ENCODE data around the gene NUDT11. TPM values are rescaled to one million over a fixed set of nuclear protein-coding genes. Genes with fewer than 3 reads are reported as not detected.

The NUDT11 gene
- polyA plus RNA-seq, 1 of the 3 experiments (the other 2 are of a cell fraction), result 7.6 TPM

DNA sequence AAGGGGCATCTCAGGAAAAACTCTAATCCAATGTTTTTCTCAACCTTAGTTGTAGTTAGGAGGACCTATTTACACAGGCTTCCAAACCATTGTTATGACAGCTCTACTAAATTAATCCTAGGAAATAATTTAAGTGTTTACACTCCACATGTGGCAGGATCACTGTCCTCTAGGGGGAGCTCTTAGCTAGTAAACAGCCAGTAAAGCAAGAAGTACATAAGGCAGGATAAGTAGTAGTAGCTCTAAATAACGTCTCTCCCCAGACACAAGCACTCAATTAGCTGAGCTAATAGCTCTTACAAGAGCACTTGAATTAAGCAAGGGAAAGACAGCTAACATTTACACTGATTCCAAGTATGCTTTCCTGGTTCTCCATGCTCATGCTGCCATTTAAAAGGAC, 37.3 kb downstream of the NUDT11 start (continued):
- TF ChIP-seq FOSL2 (IDR thresholded peaks at IDR 0.05; ENCODE audit: borderline replicate concordance, low read depth), result no peak

GRCh38 chrX:51456814-51457213, 39.6 kb downstream of the NUDT11 start:
- CTCF ChIA-PET, result interaction anchor here (0.5 to 3.2 kb wide), 9 partner anchors 14 to 313 kb away, joined by 3 to 13 read pairs (median 3); no protein-coding TSS in a partner anchor
- H3K4me1 ChIP-seq (ENCODE audit: control insufficient read depth in 1 of 2, insufficient read depth in 2 of 2, low read depth in 1 of 2, low read length in 1 of 2), result no peaks in the 10 kb centered on the region

GRCh38 chrX:51456246-51456645, 40.1 kb downstream of the NUDT11 start:
- Histone ChIP-seq H3K27ac (ENCODE audit: low read depth in 2 of 2, low read length in 1 of 2) (no peak overlapping the region), H3K4me1 (ENCODE audit: control insufficient read depth in 1 of 2, insufficient read depth in 2 of 2, low read depth in 1 of 2, low read length in 1 of 2) (no peaks in the 10 kb centered on the region), H3K9me2 (no peaks in the 10 kb centered on the region), H3K36me3 (replicated peaks in 1 of 2; ENCODE audit: control insufficient read depth in 1 of 2, insufficient read depth in 2 of 2, low read length in 1 of 2) (no peaks in the 10 kb centered on the region), H3K27me3 (ENCODE audit: insufficient read depth) (no peaks in the 10 kb centered on the region), H3K4me2 (no peak overlapping the region), H3F3A (replicated peaks; ENCODE audit: insufficient read depth) (no peaks in the 10 kb centered on the region), H4K20me1 (ENCODE audit: insufficient read depth) (no peaks in the 10 kb centered on the region), H3K9me3 (no peaks in the 10 kb centered on the region), H3K4me3 (ENCODE audit: low read depth in 2 of 2, low read length in 1 of 2) (no peak overlapping the region), H2AFZ (ENCODE audit: low read depth) (no peak overlapping the region), H3K79me2 (ENCODE audit: insufficient read depth) (no peaks in the 10 kb centered on the region), H3K9ac (no peak overlapping the region)
- no peak for DNase-seq
- 24% methylated on average over 7 of the region's 7 CpGs for WGBS (ENCODE audit: low lambda C conversion rate)
- CTCF ChIA-PET, result interaction anchor here (0.5 to 3.2 kb wide), 7 partner anchors 14 to 120 kb away, joined by 3 to 13 read pairs (median 4); no protein-coding TSS in a partner anchor
- no peak for TF ChIP-seq TCF12 (IDR thresholded peaks at IDR 0.05)
- no peak for TF ChIP-seq TEAD4 (IDR thresholded peaks at IDR 0.05; ENCODE audit: borderline replicate concordance, insufficient read depth)
- no peak for TF ChIP-seq RXRA (IDR thresholded peaks at IDR 0.05; ENCODE audit: borderline replicate concordance, low read depth)
- POLR2A ChIA-PET, result no interaction called here

More at GRCh38 chrX:51456814-51457213, 39.6 kb downstream of the NUDT11 start:
- TF ChIP-seq RAD21 (IDR thresholded peaks at IDR 0.05; ENCODE audit: low read length) (peak; percentile 58), EZH2phosphoT487 (IDR thresholded peaks at IDR 0.05; ENCODE audit: borderline replicate concordance, low read depth) (no peak), ELF1 (IDR thresholded peaks at IDR 0.05) (no peak)
- TF ChIP-seq, protein P1, sequence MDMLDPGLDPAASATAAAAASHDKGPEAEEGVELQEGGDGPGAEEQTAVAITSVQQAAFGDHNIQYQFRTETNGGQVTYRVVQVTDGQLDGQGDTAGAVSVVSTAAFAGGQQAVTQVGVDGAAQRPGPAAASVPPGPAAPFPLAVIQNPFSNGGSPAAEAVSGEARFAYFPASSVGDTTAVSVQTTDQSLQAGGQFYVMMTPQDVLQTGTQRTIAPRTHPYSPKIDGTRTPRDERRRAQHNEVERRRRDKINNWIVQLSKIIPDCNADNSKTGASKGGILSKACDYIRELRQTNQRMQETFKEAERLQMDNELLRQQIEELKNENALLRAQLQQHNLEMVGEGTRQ (IDR thresholded peaks at IDR 0.05; ENCODE audit: borderline replicate concordance, low read depth, low read length), result no peak
- Histone ChIP-seq H3K27ac (ENCODE audit: low read depth in 2 of 2, low read length in 1 of 2) (no peak overlapping the region), H3K79me2 (ENCODE audit: insufficient read depth) (no peaks in the 10 kb centered on the region), H2AFZ (ENCODE audit: low read depth) (no peak overlapping the region), H3K4me2 (no peak overlapping the region), H4K20me1 (ENCODE audit: insufficient read depth) (no peaks in the 10 kb centered on the region), H3K9ac (no peak overlapping the region), H3K27me3 (ENCODE audit: insufficient read depth) (no peaks in the 10 kb centered on the region), H3K36me3 (replicated peaks in 1 of 2; ENCODE audit: control insufficient read depth in 1 of 2, insufficient read depth in 2 of 2, low read length in 1 of 2) (no peaks in the 10 kb centered on the region), H3F3A (replicated peaks; ENCODE audit: insufficient read depth) (no peaks in the 10 kb centered on the region), H3K4me3 (ENCODE audit: low read depth in 2 of 2, low read length in 1 of 2) (no peak overlapping the region), H3K9me2 (no peaks in the 10 kb centered on the region), H3K9me3 (no peaks in the 10 kb centered on the region)
- DNase-seq, result no peak
- POLR2A ChIA-PET, result no interaction called here
- WGBS (ENCODE audit: low lambda C conversion rate), result 0% methylated on average over 1 of the region's 1 CpG

DNA sequence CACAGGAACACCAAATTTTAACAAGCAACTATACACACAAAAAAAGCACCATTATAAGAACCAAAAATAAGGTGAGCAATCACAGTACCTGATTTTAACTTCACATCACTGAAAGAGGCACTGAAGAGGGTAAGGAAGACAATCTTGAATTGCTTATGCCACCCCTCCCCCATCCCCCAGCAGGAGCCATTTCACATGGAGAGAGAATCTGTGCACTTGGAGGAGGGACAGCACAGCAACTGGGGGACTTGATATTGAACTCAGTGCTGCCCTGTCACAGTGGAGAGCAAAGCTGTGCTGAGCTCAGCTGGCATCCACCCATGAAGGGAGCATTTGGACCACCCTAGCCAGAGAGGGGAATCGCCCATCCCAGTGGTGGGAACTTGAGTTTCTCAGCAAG, 56.0 kb downstream of the NUDT11 start:
- CTCF ChIA-PET, result interaction anchor here (1.3 to 2.0 kb wide), 2 partner anchors 20 to 104 kb away, joined by 3 to 7 read pairs; no protein-coding TSS in a partner anchor
- Histone ChIP-seq H3F3A (replicated peaks; ENCODE audit: insufficient read depth) (no peaks in the 10 kb centered on the region), H2AFZ (ENCODE audit: low read depth) (no peak overlapping the region), H3K9me3 (no peaks in the 10 kb centered on the region), H3K27me3 (ENCODE audit: insufficient read depth) (no peaks in the 10 kb centered on the region), H3K27ac (ENCODE audit: low read depth in 2 of 2, low read length in 1 of 2) (no peak overlapping the region), H4K20me1 (ENCODE audit: insufficient read depth) (no peaks in the 10 kb centered on the region), H3K4me3 (ENCODE audit: low read depth in 2 of 2, low read length in 1 of 2) (no peak overlapping the region), H3K4me1 (ENCODE audit: control insufficient read depth in 1 of 2, insufficient read depth in 2 of 2, low read depth in 1 of 2, low read length in 1 of 2) (no peaks in the 10 kb centered on the region), H3K79me2 (ENCODE audit: insufficient read depth) (no peaks in the 10 kb centered on the region), H3K36me3 (replicated peaks in 1 of 2; ENCODE audit: control insufficient read depth in 1 of 2, insufficient read depth in 2 of 2, low read length in 1 of 2) (no peaks in the 10 kb centered on the region), H3K9me2 (no peaks in the 10 kb centered on the region), H3K9ac (no peak overlapping the region), H3K4me2 (no peak overlapping the region)
- no peak for DNase-seq
- POLR2A ChIA-PET, result no interaction called here
- 14% methylated on average over 1 of the region's 1 CpG for WGBS (ENCODE audit: low lambda C conversion rate)
- no peak for TF ChIP-seq RAD21 (IDR thresholded peaks at IDR 0.05; ENCODE audit: low read length)
- no peak for TF ChIP-seq MEF2A (IDR thresholded peaks at IDR 0.05; ENCODE audit: borderline replicate concordance, low read depth)
- TF ChIP-seq CTCF (IDR thresholded peaks at IDR 0.05), result no peak
- TF ChIP-seq SMC3 (IDR thresholded peaks at IDR 0.05; ENCODE audit: low read depth, low read length), result no peak
- TF ChIP-seq TAF1 (IDR thresholded peaks at IDR 0.05; ENCODE audit: borderline replicate concordance, low read depth, low read length), result no peak
- TF ChIP-seq EP300 (IDR thresholded peaks at IDR 0.05; ENCODE audit: borderline replicate concordance in 1 of 2, low read depth in 1 of 2, low read length in 1 of 2), result no peak
- TF ChIP-seq, protein P2, sequence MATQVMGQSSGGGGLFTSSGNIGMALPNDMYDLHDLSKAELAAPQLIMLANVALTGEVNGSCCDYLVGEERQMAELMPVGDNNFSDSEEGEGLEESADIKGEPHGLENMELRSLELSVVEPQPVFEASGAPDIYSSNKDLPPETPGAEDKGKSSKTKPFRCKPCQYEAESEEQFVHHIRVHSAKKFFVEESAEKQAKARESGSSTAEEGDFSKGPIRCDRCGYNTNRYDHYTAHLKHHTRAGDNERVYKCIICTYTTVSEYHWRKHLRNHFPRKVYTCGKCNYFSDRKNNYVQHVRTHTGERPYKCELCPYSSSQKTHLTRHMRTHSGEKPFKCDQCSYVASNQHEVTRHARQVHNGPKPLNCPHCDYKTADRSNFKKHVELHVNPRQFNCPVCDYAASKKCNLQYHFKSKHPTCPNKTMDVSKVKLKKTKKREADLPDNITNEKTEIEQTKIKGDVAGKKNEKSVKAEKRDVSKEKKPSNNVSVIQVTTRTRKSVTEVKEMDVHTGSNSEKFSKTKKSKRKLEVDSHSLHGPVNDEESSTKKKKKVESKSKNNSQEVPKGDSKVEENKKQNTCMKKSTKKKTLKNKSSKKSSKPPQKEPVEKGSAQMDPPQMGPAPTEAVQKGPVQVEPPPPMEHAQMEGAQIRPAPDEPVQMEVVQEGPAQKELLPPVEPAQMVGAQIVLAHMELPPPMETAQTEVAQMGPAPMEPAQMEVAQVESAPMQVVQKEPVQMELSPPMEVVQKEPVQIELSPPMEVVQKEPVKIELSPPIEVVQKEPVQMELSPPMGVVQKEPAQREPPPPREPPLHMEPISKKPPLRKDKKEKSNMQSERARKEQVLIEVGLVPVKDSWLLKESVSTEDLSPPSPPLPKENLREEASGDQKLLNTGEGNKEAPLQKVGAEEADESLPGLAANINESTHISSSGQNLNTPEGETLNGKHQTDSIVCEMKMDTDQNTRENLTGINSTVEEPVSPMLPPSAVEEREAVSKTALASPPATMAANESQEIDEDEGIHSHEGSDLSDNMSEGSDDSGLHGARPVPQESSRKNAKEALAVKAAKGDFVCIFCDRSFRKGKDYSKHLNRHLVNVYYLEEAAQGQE (IDR thresholded peaks at IDR 0.05; ENCODE audit: low read depth, low read length), result no peak

Data from SK-N-SH (cell line).